H1 (cell line): ENCODE measurements around the gene FRMD5. TPM values are rescaled to one million over a fixed set of nuclear protein-coding genes. Genes with fewer than 3 reads are reported as not detected.

Experiments
- CTCF ChIA-PET: fragments of 300-600 bp; sonication (Branson Sonifier 250); formaldehyde crosslinking; loops from one replicate; lab custom pipeline; 2021; ENCODE audit not compliant: partially characterized antibody; lab: Charles Lee
- POLR2A ChIA-PET: fragments of 300-600 bp; sonication (Branson Sonifier 250); formaldehyde crosslinking; loops from one replicate; lab custom pipeline; 2021; ENCODE audit warnings: inconsistent platforms; ENCODE audit not compliant: partially characterized antibody; lab: Charles Lee
- DNase-seq, 2 experiments: peaks; one replicate each; pipeline versions ENCODE4 v3.0.0 to v3.0.0-alpha.2; 2010 to 2022; ENCODE audit warnings: low spot score in 2 of 2, low read depth in 1 of 2, mixed read lengths in 1 of 2
- FAIRE-seq: peaks from 2 replicates; lab custom pipeline; 2011; peaks lifted over from hg19 to GRCh38; lab: Jason Lieb, UNC
- H2AFZ ChIP-seq: 2 replicates; pipeline ENCODE4 v1.8.1; 2012; ENCODE audit warnings: low read length, inconsistent platforms
- H2AK5ac ChIP-seq: 2 replicates; pipeline ENCODE4 v1.6.1; 2013; ENCODE audit warnings: low read depth, low read length
- H2BK120ac ChIP-seq: replicated peaks from 2 replicates; pipeline ENCODE3; 2013; ENCODE audit warnings: low read depth, low read length, inconsistent platforms
- H2BK12ac ChIP-seq: 2 replicates; pipeline ENCODE4 v1.6.1; 2013; ENCODE audit warnings: low read depth, low read length
- H2BK15ac ChIP-seq: 2 replicates; pipeline ENCODE4 v1.6.1; 2013; ENCODE audit warnings: low read length
- H2BK20ac ChIP-seq: 2 replicates; pipeline ENCODE4 v1.6.1; 2013; ENCODE audit warnings: low read length
- H2BK5ac ChIP-seq: 2 replicates; pipeline ENCODE4 v1.6.1; 2013; ENCODE audit warnings: low read depth, low read length
- H3K14ac ChIP-seq: 2 replicates; pipeline ENCODE4 v1.6.1; 2013; ENCODE audit warnings: inconsistent platforms; ENCODE audit not compliant: insufficient read length
- H3K18ac ChIP-seq: 2 replicates; pipeline ENCODE4 v1.6.1; 2013; ENCODE audit warnings: low read length; ENCODE audit errors: extremely low read depth
- H3K23ac ChIP-seq: 2 replicates; pipeline ENCODE4 v1.6.1; 2013; ENCODE audit warnings: inconsistent platforms; ENCODE audit not compliant: insufficient read length
- H3K23me2 ChIP-seq: 2 replicates; pipeline ENCODE4 v1.6.1; 2013; ENCODE audit warnings: low read depth, low read length
- H3K27ac ChIP-seq: 2 replicates; pipeline ENCODE4 v1.6.1; 2011; ENCODE audit warnings: low read depth, low read length, inconsistent platforms
- H3K27me3 ChIP-seq, 4 experiments: replicated peaks in 1 of 4; 1 replicate in 1 of 4; 2 replicates in 3 of 4; pipeline versions ENCODE4 v1.6.1 to v1.8.1; 2011 to 2013; ENCODE audit warnings: low read length in 3 of 4, mild to moderate bottlenecking in 3 of 4, inconsistent platforms in 2 of 4, mixed read lengths in 2 of 4, moderate library complexity in 1 of 4; ENCODE audit not compliant: control insufficient read depth in 3 of 4, insufficient read depth in 3 of 4; ENCODE audit errors: extremely low read depth in 1 of 4
- H3K36me3 ChIP-seq, 4 experiments: 2 replicates each; pipeline versions ENCODE4 v1.6.1 to v1.8.1; 2011 to 2013; ENCODE audit warnings: mild to moderate bottlenecking in 4 of 4, low read length in 3 of 4, moderate library complexity in 2 of 4, control low read depth in 1 of 4, inconsistent platforms in 1 of 4; ENCODE audit not compliant: insufficient read depth in 4 of 4, control insufficient read depth in 2 of 4
- H3K4ac ChIP-seq: replicated peaks from 2 replicates; pipeline ENCODE3; 2013; ENCODE audit warnings: low read length, low read depth, mixed read lengths, inconsistent platforms; ENCODE audit not compliant: insufficient read length
- H3K4me1 ChIP-seq, 4 experiments: replicated peaks in 1 of 4; 1 replicate in 1 of 4; 2 replicates in 3 of 4; pipeline versions ENCODE4 v1.6.1 to v1.8.1; 2011 to 2013; ENCODE audit warnings: low read length in 3 of 4, inconsistent platforms in 2 of 4, mixed read lengths in 1 of 4; ENCODE audit not compliant: insufficient read depth in 4 of 4, control insufficient read depth in 3 of 4
- H3K4me2 ChIP-seq, 2 experiments: 2 replicates each; pipeline versions ENCODE4 v1.6.1 to v1.8.1; 2011 to 2013; ENCODE audit warnings: low read depth in 2 of 2, low read length in 2 of 2, control low read depth in 1 of 2, inconsistent platforms in 1 of 2, mild to moderate bottlenecking in 1 of 2; ENCODE audit not compliant: insufficient read depth in 1 of 2
- H3K4me3 ChIP-seq, 4 experiments: fragments of 200-600, 300-600 bp in 1 of 4; sonication (generic), shearing (Covaris generic), sonication (Bioruptor Twin) in 1 of 4; 2 replicates each; pipeline versions ENCODE4 v1.5.1 to v1.8.1; 2011 to 2016; ENCODE audit warnings: low read length in 4 of 4, low read depth in 3 of 4, control low read depth in 2 of 4, inconsistent platforms in 2 of 4, mild to moderate bottlenecking in 2 of 4, mixed read lengths in 1 of 4, moderate library complexity in 1 of 4; ENCODE audit not compliant: insufficient read depth in 2 of 4; ENCODE audit errors: extremely low read depth in 1 of 4
- H3K56ac ChIP-seq: replicated peaks from 2 replicates; pipeline ENCODE3; 2013; ENCODE audit warnings: low read depth, mild to moderate bottlenecking, mixed read lengths, low read length, inconsistent platforms; ENCODE audit not compliant: insufficient read length
- H3K79me1 ChIP-seq: 2 replicates; pipeline ENCODE4 v1.6.1; 2013; ENCODE audit warnings: low read depth, low read length, control low read depth
- H3K79me2 ChIP-seq, 2 experiments: 2 replicates each; pipeline versions ENCODE4 v1.6.1 to v1.8.1; 2012 to 2013; ENCODE audit warnings: low read length in 2 of 2, mild to moderate bottlenecking in 2 of 2, inconsistent platforms in 1 of 2; ENCODE audit not compliant: insufficient read depth in 2 of 2, control insufficient read depth in 1 of 2
- H3K9ac ChIP-seq, 4 experiments: replicated peaks in 1 of 4; 1 replicate in 1 of 4; 2 replicates in 3 of 4; pipeline versions ENCODE4 v1.6.1 to v1.8.1; 2011 to 2013; ENCODE audit warnings: low read depth in 3 of 4, low read length in 3 of 4, control low read depth in 2 of 4, mild to moderate bottlenecking in 2 of 4, moderate library complexity in 2 of 4, inconsistent platforms in 1 of 4; ENCODE audit errors: extremely low read depth in 1 of 4
- H3K9me3 ChIP-seq, 2 experiments: 2 replicates each; pipeline versions ENCODE4 v1.6.1 to v1.8.1; 2012 to 2013; ENCODE audit warnings: mild to moderate bottlenecking in 2 of 2, moderate library complexity in 2 of 2, control low read depth in 1 of 2, inconsistent platforms in 1 of 2, low read depth in 1 of 2, low read length in 1 of 2, mixed read lengths in 1 of 2; ENCODE audit not compliant: insufficient read depth in 2 of 2
- H4K20me1 ChIP-seq, 2 experiments: replicated peaks in 1 of 2; 2 replicates each; pipeline versions ENCODE3 to v1.8.1; 2011 to 2013; ENCODE audit warnings: inconsistent platforms in 2 of 2, low read length in 2 of 2, mild to moderate bottlenecking in 1 of 2; ENCODE audit not compliant: insufficient read depth in 2 of 2, control insufficient read depth in 1 of 2
- H4K5ac ChIP-seq: 2 replicates; pipeline ENCODE4 v1.6.1; 2013; ENCODE audit warnings: low read length, low read depth, mixed read lengths, inconsistent platforms; ENCODE audit not compliant: insufficient read length
- H4K8ac ChIP-seq: 2 replicates; pipeline ENCODE4 v1.8.0; 2013; ENCODE audit warnings: mild to moderate bottlenecking, moderate library complexity, low read length, inconsistent platforms; ENCODE audit not compliant: insufficient read depth; ENCODE audit errors: extremely low read depth
- H4K91ac ChIP-seq: replicated peaks from 2 replicates; pipeline ENCODE3; 2013; ENCODE audit warnings: low read length, mixed read lengths, inconsistent platforms; ENCODE audit not compliant: insufficient read length
- RNF2 ChIP-seq: fragments of 200-900, 300-1000 bp; sonication (generic); IDR thresholded peaks from 2 replicates; pipeline ENCODE4 v1.7.1; 2016; ENCODE audit warnings: borderline replicate concordance, low read depth, mild to moderate bottlenecking, antibody characterized with exemption, low read length; ENCODE audit not compliant: poor library complexity, severe bottlenecking; ENCODE audit errors: missing control alignments
- WGBS, 2 experiments: shearing (Covaris generic) in 1 of 2; methylation state at CpG; one replicate each; pipeline versions ENCODE4 v1.1.6 to v1.1.7; 2013 to 2015; ENCODE audit warnings: low lambda C conversion rate in 2 of 2, mixed read lengths in 2 of 2, inconsistent platforms in 1 of 2, low coverage in 1 of 2, missing lambda C conversion rate in 1 of 2; ENCODE audit not compliant: insufficient replicate concordance in 2 of 2, insufficient coverage in 1 of 2, insufficient read length in 1 of 2; ENCODE audit errors: extremely low coverage in 1 of 2, missing lambda C conversion rate in 1 of 2; 5-methylcytosine and 5-hydroxymethylcytosine counted together
- polyA plus RNA-seq, 7 experiments: library from polyadenylated mRNA; depleted of rRNA in 3 of 7; stranded (reverse) in 5 of 7; unstranded in 2 of 7; fragments of >200 nt in 5 of 7; fragments of 200-250 nt in 2 of 7; gene quantifications; 1 replicate in 5 of 7; 2 replicates in 1 of 7; 4 replicates in 1 of 7; pipeline versions ENCODE4 v1.2.1 to v1.2.3, GENCODE V29; 2011 to 2013; ENCODE audit warnings: missing spikeins in 2 of 7, mixed read lengths in 2 of 7
- total RNA-seq: library from RNA; stranded (reverse); fragmentation: NEBNext Ultra II Directional; extraction: Animal tissue kit (Norgen Biotek cat#: 25700); gene quantifications from 2 replicates; pipeline ENCODE4 v1.2.1, GENCODE V29; 2021
- TF ChIP-seq, protein P1 (sequence below): IDR thresholded peaks from 2 replicates; pipeline ENCODE4 v1.6.1; 2012; ENCODE audit warnings: inconsistent platforms

Gene FRMD5
- total and polyA plus RNA-seq, 2 of the 8 experiments (the other 6 are each of a cell fraction or from before 2014, with no cell fraction given) = 10.1 to 12.6 TPM

DNA sequence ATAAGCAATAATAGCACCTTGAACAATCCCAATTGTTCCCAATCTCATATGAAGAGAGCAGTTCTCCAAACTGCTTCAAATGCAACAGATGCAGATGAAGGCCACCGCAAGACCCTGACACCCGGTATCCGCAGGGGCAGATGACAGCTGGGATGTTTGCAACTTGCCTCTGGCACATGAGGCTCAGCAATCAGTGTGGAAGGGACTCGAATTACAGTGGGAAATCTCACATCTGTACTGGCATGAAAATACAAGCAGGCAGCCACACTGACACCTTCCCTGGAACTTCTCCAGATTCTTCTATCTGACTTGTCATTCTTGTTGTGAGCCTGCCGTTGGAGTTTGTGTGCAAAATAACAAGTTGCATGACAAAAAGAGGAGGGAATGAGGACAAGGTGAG is 299.5 kb downstream of the FRMD5 start:
- POLR2A ChIA-PET = no interaction called here
- no peaks in the 10 kb centered on the region for H3K23me2 ChIP-seq
- CTCF ChIA-PET = interaction anchor here (1.4 to 3.2 kb wide), 2 partner anchors 8 to 13 kb away, joined by 6 to 20 read pairs; no protein-coding TSS in a partner anchor
- H2BK12ac ChIP-seq = no peak overlapping the region
- no peak overlapping the region for H2BK20ac ChIP-seq
- H3K36me3 ChIP-seq = 0 out of 8 replicates have a peak, but pooled peaks cover 0 to 2% (median 0%) of the 10 kb centered on the region in 4 experiments
- H3K23ac ChIP-seq = no peak overlapping the region
- no peaks in the 10 kb centered on the region for H3K79me2 ChIP-seq
- H3K9me3 ChIP-seq = no peaks in the 10 kb centered on the region
- peaks cover 0 to 2% of the 10 kb centered on the region in 2 experiments for H4K20me1 ChIP-seq
- no peak for DNase-seq
- no peak overlapping the region for H3K14ac ChIP-seq
- peaks cover 0 to 2% (median 0%) of the 10 kb centered on the region in 4 experiments; a peak in 1 of 7 replicates for H3K4me1 ChIP-seq
- no peak overlapping the region for H2BK5ac ChIP-seq
- no peak overlapping the region for H2BK15ac ChIP-seq
- H3K4me3 ChIP-seq = no peak overlapping the region
- TF ChIP-seq RNF2 = no peak
- TF ChIP-seq, protein P1, sequence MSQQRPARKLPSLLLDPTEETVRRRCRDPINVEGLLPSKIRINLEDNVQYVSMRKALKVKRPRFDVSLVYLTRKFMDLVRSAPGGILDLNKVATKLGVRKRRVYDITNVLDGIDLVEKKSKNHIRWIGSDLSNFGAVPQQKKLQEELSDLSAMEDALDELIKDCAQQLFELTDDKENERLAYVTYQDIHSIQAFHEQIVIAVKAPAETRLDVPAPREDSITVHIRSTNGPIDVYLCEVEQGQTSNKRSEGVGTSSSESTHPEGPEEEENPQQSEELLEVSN = peak; percentile 55; the same call in 1 of the 2 replicates
- H4K8ac ChIP-seq = no peak overlapping the region
- no peak overlapping the region for H2AK5ac ChIP-seq
- no peak overlapping the region for H4K5ac ChIP-seq
- no peak overlapping the region for H3K4ac ChIP-seq
- H3K79me1 ChIP-seq = no peaks in the 10 kb centered on the region
- FAIRE-seq = no peak
- H2BK120ac ChIP-seq = no peak overlapping the region
- no peak overlapping the region for H3K27ac ChIP-seq
- no peak overlapping the region for H2AFZ ChIP-seq
- no peak overlapping the region for H3K9ac ChIP-seq
- H3K56ac ChIP-seq = no peak overlapping the region
- H3K27me3 ChIP-seq = no peaks in the 10 kb centered on the region
- no peak overlapping the region for H4K91ac ChIP-seq
- 91% methylated on average over 5 of the region's 5 CpGs; no CpG with 5 or more reads in 1 of the 2 experiments for WGBS, 2 experiments
- no peak overlapping the region for H3K18ac ChIP-seq
- H3K4me2 ChIP-seq = no peak overlapping the region
